C4-2B (cell line): Measurements from ENCODE around the gene WFIKKN1.

Source experiments
- H3K27ac ChIP-seq: fragments of 450-650 bp; 2 replicates; pipeline ENCODE4 v1.5.1; 2017
- ZFX ChIP-seq: fragments of 450-650 bp; IDR thresholded peaks from 2 replicates; pipeline ENCODE4 v1.6.1; 2017
- TF ChIP-seq, protein P1 (sequence below): fragments of 450-650 bp; conservative IDR thresholded peaks from 2 replicates; pipeline ENCODE4 v1.5.1; 2017; ENCODE audit warnings: mild to moderate bottlenecking

Gene WFIKKN1

DNA sequence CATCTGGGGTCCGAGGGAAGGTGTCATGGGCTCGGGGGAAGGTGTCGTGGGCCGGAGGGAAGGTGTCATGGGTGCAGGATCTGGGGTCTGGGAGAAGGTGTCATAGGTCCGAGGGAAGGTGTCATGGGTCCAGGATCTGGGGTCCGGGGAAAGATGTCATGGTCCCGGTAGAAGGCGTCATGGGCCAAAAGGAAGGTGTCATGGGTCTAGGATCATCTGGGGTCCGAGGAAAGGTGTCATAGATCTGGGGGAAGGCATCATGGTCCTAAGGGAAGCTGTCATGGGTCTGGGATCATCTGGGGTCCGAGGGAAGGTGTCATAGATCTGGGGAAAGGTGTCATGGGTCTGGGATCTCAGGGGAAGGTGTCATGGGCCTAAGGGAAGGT, 40.0 kb upstream of the WFIKKN1 start:
- H3K27ac ChIP-seq = peak overlapping the region; percentile 99
- TF ChIP-seq, protein P1, sequence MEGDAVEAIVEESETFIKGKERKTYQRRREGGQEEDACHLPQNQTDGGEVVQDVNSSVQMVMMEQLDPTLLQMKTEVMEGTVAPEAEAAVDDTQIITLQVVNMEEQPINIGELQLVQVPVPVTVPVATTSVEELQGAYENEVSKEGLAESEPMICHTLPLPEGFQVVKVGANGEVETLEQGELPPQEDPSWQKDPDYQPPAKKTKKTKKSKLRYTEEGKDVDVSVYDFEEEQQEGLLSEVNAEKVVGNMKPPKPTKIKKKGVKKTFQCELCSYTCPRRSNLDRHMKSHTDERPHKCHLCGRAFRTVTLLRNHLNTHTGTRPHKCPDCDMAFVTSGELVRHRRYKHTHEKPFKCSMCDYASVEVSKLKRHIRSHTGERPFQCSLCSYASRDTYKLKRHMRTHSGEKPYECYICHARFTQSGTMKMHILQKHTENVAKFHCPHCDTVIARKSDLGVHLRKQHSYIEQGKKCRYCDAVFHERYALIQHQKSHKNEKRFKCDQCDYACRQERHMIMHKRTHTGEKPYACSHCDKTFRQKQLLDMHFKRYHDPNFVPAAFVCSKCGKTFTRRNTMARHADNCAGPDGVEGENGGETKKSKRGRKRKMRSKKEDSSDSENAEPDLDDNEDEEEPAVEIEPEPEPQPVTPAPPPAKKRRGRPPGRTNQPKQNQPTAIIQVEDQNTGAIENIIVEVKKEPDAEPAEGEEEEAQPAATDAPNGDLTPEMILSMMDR = no peak
- TF ChIP-seq ZFX = no peak

DNA sequence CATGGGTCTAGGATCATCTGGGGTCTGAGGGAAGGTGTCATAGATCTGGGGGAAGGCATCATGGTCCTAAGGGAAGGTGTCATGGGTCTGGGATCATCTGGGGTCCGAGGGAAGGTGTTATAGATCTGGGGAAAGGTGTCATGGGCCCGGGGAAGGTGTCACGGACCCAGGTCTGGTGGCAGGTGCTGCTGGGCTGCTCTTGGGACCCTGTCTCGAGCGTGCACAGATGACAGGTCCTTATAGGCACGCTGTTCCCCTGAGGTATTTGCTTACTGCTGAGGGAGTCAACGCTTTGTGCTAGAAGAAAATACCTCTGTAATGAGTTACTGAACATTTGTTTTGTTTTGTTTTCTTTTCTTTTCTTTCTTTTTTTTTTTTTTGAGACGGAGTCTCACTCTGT, 39.6 kb upstream of the WFIKKN1 start:
- TF ChIP-seq, protein P1 = no peak
- TF ChIP-seq ZFX = no peak
- H3K27ac ChIP-seq = peak overlapping the region; percentile 99

DNA sequence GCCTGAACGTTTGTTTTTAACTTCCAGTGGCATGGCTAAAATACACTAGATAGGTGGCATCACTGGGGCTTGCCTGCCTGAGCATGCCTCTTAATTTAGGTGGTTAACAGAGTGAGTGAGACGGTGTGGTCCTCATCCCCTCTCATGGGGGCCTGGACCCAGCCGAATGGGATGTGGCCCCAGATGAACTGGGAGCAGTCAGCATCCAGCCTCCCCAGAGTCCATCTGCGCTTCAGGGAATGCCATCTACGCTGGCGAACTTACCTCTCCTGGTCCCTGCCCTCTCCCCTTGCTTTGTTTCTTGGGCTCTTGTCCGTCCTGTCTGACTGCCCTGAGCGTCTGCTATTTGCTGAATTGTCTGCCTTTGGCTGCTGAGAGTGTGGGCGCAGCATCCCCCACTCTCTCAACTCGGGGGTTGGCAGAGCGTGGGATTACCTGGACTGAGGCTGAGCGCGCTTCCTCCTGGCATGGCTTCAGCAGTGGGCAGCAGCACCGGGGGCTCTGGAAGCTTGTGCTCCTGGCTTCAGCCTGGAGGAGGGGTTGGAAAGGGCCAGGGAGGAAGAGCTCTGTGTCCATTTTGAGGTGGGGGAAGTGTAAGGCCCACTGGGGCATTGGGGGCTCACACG, 38.8 kb upstream of the WFIKKN1 start:
- TF ChIP-seq, protein P1 = no peak
- no peak for TF ChIP-seq ZFX
- peak overlapping the region; percentile 99 for H3K27ac ChIP-seq

DNA sequence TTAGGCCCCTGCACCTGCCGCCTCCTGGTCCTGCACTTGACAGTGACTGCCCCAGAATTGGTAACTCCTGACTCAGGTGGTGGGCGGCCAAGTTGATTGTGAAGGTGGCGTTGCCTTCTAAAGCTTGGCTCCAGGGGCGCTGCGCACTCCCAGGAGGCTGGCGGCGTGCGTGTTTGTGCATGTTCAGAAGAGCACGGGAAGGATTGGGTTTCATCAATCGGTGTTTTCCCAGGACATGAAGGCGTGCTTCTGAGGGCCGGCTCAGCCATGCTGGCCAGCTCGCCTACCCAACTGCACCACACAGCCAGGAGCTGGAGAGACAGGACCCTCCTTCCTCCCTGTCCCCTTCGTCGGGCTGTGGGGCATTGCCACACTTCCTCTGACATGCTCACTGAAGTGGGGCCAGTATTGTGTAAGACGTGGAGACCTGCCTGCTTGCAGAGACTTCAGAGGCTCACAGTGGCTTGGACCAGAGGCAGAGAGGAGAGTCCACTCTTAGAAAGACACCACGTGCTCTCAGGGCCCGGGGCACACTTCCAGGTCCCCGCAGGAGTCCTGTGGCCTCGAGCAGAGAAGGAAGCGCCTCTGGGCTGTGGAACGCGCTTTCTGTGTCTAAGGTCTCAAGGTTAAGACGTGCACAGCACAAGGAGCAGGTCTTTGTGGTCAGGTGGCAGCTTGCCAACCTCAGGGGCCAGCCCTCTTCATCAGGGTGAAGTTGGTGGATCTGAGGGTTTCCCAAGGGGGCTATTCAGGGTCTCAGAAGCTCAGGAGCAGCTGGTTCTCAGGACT, 38.1 kb upstream of the WFIKKN1 start:
- H3K27ac ChIP-seq = peak overlapping the region; percentile 99
- TF ChIP-seq ZFX = no peak; the same call in 1 of the 2 replicates
- TF ChIP-seq, protein P1 = peak; percentile 58

DNA sequence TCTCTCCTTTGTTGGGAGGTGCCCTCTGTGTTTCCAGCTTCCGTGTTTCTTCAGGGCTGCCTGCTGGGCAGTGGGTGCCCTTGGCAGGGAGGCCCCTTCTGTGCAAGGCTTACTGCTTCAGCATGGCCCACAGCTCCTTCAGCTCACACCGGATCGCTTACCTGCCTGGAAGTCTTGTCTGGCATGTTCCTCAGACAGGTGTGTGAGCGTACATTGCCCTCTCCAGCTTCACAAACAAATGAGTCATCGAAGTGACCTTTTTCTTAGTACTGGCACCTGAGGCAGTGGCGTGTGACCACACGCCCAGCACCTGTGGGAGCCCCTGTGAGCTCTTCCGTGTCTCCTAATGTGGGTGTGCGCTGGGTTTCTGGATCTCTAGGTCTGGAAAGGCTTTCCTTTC, 37.4 kb upstream of the WFIKKN1 start:
- TF ChIP-seq ZFX = no peak
- TF ChIP-seq, protein P1 = no peak
- H3K27ac ChIP-seq = peak overlapping the region; percentile 99

DNA sequence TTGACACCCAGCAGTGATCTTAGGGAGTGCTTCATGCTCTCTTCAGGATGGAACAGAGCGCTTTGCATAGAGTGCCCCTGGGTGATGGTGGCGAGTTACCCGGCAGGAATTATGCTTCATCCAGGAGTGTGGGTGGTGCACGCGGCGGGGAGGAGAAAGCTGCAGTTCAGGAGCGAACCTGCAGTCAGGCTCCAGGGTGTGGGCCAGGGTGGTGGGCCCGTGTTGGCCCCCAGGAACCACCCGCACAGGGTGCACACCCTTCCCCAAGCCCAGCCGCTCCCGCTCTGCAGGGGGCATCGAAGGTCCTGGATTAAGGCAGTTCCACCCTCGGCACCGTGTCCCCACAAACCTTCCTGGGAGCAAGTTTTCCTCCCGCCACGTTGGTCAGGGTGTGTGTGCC, 37.0 kb upstream of the WFIKKN1 start:
- H3K27ac ChIP-seq = peak overlapping the region; percentile 99
- TF ChIP-seq, protein P1 = no peak
- TF ChIP-seq ZFX = no peak

DNA sequence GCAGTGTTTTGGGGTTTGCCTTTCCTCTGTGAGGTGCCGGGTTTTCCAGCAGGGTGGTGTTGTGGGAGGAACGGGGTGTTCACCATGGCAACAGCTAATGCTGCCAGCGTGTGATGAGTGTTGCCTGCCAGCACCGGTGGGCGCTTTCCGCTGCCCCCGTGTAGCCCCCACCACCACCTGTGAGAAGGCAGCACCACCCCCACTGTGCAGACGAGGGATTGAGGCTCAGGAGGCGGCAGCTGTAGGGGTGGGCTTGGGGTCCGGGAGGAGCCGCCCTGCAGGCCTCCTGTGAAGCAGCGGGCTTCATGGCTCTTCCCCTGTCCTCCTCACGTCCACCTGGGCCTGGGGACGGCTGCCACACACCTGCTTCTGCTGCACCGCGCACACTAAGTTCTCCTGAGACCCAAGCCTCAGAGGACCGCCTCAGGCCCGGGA, 35.7 kb upstream of the WFIKKN1 start:
- TF ChIP-seq, protein P1 = no peak
- TF ChIP-seq ZFX = no peak
- H3K27ac ChIP-seq = peak overlapping the region; percentile 99; the same call in 1 of the 2 replicates
